MV-4-11 (cell line): ENCODE data around the gene DENND4C.
A peak's percentile ranks its signal among the peaks of the same experiment; 100 is the strongest.

Experiments used
- DNase-seq: peaks from one replicate; lab custom pipeline; 2025; lab: John Stamatoyannopoulos, UW

Gene DENND4C

DNA sequence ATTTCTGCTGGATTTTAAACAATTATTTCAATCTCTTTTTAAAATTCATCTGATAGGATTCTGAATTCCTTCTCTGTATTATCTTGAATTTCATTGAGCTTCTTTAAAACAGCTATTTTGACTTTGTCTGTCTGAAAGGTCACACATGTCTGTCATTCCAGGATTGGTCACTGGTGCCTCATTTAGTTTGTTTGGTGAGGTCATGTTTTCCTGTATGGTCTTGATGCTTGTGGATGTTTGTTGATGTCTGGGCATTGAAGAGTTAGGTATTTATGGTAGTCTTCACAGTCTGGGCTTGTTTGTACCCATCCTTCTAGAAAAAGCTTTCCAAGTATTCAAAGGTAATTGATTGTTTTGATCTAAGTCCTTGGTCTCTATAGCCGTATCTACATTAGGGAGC is 39.1 kb downstream of the DENND4C start:
- no peak for DNase-seq

DNA sequence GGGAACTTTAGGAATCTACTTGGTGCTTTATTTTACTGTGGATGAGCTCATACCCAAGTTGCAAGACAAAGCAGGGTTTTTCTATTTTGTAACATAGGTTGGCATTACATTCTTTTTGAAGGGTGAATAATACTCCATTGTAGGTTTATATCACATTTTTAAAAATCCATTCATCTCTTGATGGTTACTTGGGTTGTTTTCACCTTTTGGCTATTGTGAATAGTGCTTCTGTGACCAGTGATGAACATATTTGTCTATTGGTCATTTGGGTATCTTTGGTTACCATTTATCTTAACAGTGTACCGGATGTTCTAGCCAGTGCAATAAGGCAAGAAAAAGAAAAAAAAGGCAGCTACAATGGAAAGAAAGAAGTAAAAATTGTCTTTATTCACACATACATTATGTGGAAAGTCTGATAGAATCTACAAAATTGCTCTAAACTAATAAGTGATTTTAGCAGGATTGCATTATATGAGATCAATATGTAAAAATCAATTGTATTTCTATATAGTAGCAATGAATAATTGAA is 40.0 kb downstream of the DENND4C start:
- DNase-seq, result no peak

DNA sequence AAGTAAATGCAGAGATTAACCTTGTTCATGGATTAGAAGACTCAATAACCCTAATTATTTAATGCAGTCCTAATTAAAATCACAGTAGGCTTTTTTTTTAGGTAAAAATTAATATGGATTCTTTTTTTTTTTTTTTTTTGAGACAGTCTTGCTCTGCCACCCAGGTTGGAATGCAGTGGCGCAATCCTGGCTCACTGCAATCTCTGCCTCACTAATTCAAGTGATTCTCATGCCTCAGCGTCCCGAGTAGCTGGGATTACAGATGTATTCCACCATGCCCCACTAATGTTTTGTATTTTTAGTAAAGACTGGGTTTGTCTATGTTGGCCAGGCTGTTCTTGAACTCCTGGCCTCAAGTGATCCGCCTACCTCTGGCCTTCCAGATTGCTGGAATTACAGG is 40.6 kb downstream of the DENND4C start:
- DNase-seq, result no peak

DNA sequence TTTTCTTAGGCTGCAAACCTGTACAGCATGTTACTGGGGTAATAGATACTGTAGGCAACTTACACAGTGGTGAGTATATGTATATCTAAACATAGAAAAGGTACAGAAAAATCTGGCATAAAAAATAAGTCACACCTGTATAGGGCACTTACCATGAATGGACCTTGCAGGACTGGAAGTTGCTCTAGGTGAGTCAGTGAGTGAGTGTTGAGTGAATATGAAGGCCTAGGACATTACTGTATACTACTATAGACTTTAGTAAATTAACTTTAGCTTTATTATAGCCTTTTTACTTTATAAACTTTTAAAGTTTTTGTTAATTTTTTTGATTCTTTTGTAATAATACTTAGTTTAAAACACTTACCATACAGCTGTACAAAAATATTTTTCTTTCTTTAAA is 51.3 kb downstream of the DENND4C start:
- no peak for DNase-seq

DNA sequence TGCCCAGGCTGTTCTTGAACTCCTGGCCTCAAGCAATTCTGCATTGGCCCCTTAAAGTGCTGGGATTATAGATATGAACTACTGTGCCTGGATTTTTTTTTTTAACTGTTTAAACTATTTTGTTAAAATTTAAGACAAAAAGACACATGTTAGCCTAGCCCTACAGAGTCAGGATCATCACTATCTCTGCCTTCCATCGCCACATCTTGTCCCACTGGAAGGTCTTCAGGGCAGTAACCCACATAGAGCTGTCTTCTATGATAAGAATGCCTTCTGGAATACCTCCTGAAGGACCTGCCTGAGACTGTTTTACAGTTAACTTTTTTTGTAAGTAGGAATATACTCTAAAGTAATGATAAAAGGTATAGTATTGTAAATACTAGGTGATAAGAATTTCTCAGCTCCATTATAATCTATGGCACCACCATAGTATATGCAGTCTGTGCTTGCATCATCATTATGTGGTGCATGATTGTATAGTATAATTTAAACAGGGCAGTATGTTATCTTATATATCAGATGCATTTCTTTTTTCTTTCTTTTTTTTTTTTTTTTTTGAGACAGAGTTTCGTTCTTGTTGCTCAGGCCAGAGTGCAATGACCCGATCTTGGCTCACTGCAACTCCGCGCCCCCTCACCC is 52.7 kb downstream of the DENND4C start:
- no peak for DNase-seq

DNA sequence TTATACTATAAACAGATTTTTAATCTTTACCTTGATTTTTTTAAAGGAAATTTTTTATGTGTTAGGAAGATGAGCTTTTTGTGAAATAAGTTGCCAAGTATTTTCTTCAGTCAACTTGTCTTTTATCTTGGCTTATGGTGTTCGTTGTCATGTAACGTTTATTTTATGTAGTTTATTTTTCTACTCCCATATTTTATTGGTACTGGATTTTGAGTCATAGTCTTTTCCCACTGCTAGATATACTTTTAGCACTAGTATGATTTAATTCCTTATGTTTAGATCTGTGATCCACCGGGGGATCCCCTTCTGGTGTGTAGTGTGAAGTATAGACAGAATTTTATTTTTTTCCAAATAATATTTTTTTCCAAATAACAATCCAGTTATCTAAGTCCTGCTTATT is 54.2 kb downstream of the DENND4C start:
- DNase-seq, result no peak

DNA sequence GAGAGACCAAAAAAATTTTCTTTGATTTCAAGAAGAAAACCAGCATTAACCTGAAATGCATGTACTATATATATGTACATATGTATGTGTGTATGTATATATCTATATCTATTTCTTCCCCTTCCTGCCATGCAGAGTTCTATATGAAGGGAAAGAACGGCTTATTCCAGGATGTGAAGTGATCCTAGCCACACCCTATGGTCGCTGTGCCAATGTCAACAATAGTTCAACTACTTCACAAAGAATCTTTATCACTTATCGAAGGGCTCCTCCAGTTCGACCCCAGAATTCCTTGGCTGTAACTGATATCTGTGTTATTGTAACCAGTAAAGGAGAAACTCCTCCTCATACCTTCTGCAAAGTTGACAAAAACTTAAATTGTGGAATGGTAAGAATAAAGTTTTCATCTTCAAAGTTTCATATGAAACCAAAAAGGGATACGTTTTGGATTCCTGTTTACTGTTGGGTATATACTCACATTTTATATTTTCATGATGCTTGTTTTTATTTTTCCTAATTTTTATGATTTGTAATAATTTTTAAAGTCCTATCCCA is 56.2 kb downstream of the DENND4C start:
- DNase-seq, result no peak

DNA sequence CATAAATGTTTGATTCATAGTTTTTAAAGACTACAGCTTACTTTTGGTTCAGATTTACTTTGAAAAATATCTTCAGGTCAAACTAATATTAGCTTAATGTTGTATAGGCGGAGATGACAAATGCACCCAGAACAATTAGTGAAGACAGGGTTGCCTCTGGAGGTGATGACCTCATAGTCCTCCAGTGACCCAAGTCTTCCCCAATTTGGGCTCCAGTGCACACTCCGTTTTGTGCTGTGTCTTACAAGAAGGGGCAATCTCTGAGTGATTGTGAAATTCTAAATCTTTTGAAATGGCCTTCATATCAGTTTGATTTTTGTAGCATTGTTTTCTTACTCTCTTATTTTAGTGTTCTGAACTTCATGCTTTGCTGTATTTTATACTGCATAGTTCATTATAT is 57.6 kb downstream of the DENND4C start:
- DNase-seq, result no peak

DNA sequence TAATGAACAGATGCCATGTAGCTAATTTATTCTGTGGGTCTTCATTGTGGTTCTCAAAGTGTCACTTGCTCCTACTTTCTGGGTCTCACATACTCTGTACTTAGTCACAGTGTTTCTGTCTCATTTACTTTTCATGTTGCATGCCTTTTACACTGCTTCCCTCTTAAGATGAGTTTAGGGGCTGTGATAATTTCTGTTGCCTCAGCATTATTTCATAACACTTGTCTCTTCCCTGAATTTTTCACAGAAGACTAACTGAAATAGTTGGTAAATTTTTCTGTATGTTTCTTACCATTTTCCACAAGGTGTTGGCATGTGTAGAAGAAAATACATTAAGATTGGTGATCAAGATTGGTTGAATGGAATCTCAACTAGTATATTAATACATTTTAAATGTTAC is 59.6 kb downstream of the DENND4C start:
- DNase-seq, result no peak

DNA sequence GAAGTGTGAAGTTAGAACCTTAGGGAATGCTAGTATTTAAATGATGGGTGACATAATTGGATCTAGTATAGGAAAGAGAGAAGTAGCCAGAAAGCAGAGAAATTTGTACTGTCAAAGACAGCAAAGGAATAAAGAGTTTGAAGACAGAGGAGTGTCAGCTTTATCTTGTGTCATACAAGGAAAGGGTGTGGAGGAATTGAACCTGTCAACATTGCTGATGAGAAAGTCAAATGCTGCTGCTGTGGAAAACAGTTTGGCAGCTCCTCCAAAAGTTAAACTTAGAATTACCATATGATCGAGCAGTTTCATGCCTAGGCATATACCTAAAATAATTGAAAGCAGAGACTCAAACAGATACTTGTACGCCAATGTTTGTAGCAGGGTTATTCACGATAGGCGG is 63.7 kb downstream of the DENND4C start:
- DNase-seq, result no peak

DNA sequence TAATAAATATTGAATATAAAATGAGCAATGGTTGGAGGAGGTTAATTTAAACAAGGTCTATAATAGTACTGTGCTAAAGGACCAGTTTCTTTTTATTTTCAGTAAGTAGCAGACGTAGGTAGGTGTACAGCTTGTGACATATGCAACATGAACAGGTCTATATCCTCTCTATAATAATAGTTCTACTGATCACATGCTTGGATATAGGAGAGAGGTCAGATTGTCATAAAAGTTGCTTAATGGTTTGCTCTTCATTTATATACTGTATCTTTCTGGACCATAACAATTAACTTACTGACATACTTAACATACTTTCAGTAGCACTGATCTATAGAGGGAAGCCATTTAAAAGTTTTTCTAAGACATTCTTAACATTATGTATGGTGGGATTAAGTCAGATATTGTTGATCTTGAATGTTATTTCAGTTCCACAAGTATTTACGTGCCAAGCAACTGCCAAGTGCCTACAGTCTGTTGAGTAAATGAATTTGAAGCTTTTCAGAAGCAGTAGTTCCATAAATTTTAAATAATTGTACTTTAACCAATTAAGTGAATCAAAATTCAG is 68.0 kb downstream of the DENND4C start:
- DNase-seq, result no peak

DNA sequence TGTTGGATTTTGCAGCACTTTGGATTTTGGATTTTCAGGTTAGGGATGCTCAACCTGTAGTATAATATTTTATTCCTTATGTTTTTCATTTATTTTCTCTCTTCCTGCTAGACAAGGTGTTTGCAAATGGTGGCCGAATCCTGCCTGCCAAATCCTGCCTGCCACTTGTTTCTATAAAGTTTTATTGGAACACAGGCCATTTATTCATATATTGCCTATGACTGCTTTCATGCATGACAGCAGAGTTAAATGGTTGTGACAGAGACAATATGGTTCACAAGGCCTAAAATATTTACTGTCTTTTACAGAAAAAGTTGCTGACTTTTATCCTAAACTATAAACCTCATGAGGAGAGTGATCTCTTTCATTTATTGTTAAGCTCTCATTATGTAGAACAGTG is 72.7 kb downstream of the DENND4C start:
- no peak for DNase-seq

DNA sequence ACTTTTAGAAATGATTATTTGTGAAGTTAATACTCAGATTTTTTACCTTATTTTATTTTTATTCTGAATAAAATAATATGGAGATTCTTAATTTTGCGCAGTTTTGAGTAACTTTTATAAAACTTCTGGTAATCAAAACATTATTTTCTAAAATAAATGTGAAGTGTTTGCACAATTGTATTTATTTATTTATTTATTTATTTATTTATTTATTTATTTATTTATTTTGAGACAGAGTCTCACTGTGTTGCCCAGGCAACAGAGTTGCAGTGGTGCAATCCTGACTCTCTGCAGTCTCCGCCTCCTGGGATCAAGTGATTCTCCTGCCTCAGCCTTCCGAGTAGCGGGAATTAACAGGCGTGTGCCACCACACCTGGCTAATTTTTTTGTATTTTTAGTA is 76.1 kb downstream of the DENND4C start:
- DNase-seq, result no peak

DNA sequence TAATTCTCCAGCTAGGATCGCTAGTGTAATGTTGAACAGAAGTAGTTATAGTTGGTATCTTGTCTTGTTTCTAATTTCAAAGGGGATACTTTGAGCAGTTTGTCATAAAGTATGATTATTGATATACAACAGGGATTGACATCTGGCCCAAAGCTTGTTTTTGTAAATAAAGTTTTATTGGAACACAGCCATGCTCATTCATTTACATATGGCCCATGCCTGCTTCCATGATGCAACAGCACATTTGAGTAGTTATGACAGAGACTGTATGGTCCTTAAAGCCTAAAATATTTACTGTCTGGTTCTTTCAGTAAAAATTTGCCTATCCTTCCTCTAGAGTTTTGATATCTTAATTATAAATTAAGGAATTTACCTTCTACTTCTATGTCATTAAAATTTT is 79.8 kb downstream of the DENND4C start:
- DNase-seq, result no peak

DNA sequence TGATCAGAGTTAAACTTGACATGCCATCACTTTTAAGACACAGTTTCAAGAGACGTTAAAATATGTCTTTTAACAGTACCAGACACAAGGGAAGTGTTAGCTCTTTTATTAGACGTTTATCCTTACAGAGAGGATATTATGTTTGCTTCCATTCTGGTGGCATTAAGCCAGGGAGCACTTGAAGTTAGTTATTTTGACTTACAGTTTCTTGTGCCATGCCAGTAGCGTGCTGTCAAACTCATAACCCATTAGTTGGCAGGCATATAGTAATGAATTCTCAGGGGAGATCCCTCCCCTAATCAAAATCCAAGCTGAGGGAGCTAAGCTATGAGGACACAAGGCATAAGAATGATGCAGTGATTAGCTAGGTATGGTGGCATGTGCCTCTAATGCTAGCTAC is 83.1 kb downstream of the DENND4C start:
- no peak for DNase-seq

DNA sequence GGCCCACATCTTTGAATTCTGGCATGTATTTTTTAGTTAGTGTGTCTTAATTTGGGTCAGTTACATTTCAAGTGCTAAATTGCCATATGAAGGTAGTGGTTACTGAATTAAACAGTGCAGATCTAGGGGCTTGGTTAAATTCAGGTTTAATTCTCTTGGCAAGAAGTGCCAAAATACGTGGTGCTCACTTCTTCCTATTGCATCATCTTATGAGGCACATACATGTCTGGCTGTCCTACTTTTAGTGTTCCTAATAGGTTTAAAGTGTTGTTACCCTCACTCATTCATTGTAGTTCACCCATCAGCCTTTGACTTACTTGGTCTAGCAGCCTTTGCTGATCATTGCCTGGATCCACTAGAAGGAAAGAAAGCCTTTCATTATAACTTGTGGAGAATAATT is 90.0 kb downstream of the DENND4C start:
- DNase-seq, result no peak

DNA sequence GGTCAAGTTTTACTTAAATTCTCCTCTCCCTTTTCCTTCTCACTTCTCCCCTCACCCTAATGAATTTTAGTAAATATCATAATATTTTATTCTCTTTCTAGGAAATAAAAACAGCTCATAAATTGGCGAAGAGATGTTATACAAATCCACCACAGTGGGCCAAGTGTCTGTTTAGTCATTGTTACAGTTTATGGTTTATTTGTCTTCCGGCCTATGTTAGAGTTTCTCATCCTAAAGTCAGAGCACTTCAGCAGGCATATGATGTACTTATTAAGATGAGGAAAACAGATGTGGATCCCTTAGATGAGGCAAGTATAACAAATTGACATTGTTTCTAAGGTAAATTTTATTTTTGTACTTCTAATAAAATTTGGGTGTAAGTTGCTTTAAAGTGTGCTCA is 101.4 kb downstream of the DENND4C start:
- no peak for DNase-seq

DNA sequence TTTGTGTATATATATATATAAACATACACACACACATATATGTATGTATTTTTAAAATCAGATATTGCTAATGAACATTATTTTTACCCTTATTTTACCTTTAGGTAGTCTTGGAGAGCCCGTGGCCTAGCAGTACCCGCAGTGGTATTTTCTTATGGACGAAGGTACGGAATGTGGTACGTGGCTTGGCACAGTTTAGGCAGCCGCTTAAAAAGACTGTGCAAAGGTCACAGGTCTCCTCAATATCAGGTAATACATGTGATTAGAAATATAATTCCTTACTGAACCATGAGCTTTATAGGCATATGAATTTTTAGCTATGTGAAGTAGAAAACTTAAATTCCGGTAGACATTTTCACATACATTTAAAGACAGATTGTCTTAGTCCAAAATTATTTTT is 105.7 kb downstream of the DENND4C start:
- DNase-seq, result no peak

DNA sequence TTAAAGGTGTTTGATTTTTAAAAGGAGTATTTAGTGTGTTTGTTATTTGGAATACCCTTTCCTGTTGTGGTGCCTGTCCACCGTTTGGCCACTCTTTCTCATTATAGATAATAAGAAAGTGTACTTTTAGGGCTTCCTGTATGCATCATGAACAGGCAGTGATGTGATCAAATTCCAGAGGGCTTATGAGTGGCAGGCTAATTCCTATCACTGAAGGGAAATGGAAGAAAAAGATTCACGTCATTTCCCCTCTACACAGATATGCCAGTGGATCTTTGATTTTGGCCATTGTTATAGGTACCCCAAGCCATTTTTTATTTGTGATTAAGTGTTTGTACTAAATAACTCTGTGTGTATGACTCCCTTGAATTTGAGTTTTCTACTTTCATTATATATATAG is 112.5 kb downstream of the DENND4C start:
- DNase-seq, result no peak

DNA sequence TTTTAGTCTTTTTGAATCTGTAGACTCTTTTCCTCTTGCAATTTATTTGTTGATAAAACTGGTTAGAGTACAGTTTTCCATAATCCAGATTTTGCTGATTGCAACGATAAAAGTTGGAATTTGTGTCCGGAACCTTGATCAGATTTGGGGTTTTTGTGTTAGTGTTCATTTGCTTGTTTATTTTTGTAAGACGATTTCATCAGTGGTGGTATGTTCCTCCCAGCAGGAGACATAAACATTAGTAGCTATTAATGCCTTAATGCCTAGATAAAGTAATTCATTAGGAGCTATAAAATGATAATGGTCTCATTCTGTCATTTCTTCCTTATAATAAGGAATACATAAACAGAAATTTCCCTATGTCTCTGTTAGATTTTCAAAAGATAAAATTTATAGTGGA is 128.2 kb downstream of the DENND4C start:
- DNase-seq, result no peak

DNA sequence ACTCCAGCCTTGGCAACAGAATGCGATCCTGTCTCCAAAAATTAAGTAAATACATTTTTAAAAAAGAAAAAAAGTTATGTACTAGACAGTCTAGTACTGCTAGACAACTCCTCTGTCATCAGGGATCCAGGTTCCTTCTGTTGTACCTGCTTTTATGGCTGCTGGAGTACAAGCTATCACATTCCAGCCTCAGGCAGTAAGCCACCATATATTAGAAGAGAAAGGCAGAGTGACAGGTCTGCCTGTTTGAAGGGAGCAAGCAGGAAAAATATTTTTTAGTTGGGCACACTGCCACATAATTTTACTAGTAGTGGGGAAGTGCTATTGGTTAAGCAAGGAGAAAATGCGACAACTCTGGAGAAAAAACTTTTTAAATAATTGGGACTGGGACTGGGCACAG is 138.6 kb downstream of the DENND4C start:
- DNase-seq, result no peak

DNA sequence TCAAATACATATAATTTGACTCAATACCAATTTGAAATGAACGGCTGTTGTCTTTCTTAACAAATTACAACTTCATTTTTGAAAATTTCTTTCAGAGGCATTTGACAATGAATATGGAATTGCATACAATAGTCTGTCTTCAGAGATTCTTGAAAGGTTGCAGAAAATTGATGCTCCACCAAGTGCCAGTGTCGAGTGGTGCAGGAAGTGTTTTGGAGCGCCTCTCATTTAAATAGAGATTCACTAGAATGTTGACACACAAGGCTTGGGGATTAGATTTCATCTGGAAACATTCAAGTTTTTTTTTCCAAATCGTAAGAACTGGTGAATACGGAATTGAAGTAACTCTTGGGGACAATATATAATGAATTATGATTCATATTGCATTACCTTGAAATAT is 141.4 kb downstream of the DENND4C start:
- peak; percentile 45 for DNase-seq

DNA sequence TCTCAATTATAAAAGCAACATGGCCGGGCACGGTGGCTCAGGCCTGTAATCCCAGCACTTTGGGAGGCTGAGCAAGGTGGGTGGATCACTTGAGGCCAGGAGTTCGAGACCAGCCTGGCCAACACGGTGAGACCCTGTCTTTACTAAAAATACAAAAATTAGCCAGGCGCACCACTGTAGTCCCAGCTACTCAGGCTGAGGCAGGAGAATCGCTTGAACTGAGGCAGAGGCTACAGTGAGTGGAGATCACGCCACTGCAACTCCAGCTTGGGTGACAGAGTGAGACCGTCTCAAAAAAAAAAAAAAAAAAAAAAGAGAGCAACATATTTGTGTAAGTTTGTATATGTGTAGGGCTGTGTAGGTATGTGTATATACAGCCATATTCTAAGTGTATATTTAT is 142.1 kb downstream of the DENND4C start:
- DNase-seq, result no peak

DNA sequence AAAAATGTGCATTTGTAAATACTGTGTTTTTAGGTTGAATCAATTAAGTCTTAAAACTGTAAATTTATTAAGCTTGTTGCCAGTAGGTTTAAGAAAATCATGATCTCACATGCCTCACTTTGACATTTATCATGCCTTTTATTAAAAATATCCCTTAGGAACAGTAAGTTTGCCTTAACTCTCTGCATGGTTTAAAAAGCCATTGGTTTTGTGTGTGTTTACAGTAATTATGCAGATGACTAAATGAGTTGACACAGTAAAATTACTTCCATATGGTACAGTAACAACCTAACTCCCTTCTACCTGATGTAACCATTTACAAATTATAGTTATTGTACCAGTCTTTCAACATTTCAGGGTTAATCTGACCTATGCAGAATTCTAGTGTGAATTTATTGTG is 143.0 kb downstream of the DENND4C start:
- DNase-seq, result no peak
